ENCODE results near the gene SYT1.
"Not testable (repeated sequence)": the region's sequence is repeated elsewhere in the genome, so short reads cannot be mapped to it uniquely, and the experiment has no call there.

The SYT1 gene

DNA sequence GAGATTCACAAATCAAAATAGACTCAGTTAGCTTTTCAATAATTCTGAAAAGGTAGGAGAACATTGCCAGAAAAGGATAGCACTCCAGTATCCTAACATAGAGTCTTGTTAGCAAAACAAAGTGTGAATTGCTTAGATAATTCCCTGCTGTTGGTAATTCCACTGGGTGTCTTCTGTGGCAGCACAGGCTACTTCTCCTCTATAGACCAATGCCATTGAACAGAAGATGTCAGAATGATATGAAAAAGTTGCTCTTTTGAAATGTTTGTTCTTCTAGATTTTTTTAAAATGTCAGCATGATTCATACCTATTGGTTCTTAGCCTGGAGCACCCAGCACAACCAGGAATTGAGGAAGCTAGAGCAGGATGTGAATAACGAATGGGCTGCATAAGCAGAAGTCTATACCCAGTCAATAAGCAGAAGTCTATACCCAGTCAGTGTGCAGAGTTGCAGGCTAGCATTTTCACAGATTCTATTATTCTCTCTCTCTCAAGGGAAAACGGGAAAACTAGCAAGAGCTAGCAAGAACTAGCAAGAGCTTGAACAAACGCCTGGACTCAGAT lies 112.8 kb downstream of the SYT1 start:
- no peak for DNase-seq

DNA sequence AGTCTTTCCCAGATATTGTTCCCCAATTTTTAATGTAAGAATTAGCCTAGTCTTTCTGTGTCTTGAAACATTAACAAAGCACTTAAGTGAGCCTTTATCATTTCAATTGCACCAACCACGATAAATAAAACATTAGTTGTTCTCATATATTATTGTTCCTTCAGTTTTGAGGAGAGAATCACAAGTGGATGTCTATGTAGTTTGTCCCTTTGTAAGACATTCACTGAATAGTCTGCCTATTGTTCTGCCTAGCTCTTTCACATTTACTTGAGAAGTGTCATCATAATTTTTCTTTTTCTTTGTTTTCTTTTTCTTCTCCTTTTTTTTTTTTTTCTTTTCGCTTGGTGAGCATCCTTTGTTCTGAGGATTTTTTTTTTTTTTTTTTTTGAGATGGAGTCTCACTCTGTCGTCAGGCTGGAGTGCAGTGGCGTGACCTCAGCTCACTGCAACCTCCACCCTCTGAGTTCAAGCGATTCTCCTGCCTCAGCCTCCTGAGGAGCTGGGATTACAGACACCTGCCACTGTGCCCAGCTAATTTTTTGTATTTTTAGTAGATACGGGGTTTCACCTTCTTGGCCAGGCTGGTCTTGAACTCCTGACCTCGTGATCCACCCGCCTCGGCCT lies 129.7 kb downstream of the SYT1 start:
- DNase-seq: no peak

DNA sequence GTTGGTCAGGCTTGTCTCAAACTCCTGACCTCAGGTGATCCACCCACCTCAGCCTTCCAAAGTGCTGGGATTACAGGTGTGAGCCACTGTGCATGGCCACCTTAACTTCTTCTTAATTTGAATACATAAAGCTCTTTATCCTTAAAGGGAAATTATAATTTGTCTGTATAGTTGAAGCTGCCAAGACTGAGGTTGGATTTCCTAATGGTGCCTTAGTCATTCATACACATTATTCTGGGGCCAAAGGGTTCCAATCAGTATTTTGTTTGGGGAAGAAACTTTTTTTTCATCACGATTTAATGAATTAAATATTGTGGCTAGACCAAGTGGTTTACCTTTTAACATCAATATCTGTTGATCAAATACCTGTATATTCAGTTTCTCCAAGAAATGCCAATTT lies 135.9 kb downstream of the SYT1 start:
- no peak for DNase-seq

DNA sequence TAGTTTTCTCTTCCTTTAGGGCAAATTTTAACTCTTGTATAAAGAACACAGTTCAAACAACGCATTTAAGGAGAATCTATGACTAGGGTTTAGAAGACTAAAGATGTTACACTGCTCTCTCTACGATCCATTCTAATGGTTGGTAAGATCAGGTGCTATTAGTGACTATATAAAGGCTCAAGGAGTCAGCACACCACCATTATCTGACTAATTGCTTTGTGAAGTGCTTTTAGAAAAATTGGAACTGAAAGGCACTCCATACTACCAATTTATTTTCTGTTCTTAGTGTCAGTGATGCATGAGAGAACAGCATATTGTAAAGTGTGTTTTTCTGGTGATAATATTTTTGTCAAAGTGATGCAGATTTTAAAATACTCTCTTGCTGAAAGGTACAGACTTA lies 136.8 kb downstream of the SYT1 start:
- DNase-seq: peak; percentile 71

DNA sequence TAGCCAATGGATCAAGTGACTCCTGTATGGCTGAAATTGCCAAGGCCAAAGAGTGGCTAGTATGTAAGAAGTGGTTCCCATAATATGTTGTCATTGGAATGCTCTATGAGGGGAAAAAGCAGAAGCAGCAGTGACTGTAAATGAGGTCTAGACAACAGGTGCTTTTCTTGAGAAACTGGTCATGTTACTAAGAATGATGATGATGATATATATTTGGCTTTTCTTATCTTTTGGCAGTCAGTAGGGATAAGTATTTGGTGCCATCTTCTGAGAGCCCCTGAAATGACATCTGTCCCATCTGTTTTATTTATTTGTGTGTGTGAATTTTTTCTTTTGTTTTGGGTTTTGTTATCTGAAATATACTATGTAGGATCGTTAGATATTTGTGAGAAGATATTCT lies 141.7 kb downstream of the SYT1 start:
- DNase-seq: no peak

DNA sequence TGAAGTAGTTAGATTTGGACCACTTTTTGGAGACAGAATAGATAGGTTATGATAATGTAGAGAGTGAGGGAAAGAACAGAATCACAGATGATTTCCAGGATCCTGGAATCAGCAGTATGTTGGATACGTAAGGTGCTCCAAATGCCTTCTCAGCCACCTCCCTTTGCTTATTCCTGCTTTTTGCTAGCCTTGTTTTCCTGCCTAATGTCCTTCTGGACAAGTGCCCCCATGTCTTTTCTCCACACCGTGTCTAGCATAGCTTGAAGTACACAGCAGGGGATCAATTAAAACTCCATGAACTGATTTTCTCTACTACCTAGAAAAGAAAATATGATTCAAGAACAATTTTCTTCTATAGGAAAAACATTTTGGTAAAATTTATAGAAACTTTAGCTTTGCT lies 144.0 kb downstream of the SYT1 start:
- DNase-seq: no peak

DNA sequence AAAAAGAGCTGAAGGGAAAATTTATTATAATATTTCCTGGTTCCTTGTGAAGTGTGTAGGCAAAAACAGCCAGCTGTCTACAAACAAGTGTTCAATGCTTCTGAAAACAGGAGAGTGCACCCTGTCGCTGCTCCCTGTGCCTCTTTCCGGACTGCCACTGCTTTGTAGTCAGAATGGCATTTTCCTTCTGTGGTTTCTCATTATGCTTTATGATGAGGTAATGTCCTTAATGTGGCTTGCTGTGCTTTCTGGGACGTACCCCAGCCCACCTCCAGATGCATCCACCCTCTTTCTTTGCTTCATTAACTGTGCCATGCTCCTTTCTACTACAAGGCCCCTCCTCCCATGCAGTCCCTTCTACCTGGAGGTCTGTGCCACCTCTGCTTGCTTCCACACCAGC lies 148.1 kb downstream of the SYT1 start:
- DNase-seq: peak; percentile 58

DNA sequence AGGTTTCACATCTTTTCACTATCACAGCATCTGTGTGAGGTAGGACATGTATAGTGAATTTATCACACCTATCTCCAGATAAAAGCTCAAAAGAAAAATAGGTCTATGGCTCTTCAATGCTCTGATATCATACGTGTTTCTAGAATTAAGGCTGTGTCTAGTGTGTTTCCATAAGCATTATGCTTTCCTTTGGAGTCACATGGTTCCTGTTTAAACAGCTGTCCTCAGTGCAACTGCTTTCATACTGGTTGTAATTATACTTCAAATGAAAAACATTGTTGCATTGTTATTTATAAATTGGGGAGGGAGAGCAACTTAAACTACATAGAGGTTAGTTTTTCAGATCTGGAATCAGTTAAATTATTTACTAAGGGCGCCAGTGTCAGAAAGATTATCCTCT lies 151.6 kb downstream of the SYT1 start:
- peak; percentile 94 for DNase-seq

DNA sequence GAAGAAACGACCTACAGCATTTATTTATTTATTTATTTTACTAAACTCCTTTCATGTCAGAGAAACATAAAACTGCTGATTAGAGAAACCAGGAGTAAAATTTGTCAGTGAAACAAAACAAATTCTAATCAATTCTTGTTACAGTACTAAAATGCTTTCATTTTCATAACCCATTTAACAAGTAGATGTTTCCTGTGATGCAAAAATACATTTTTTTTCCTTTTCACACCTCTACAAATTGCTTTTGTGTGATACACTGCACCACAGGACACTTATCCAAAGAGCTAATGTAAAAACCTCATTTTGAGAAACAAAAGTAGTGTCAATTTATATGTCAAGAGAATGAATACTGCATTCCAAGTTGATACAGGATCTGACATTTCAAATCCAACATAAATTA lies 155.1 kb downstream of the SYT1 start:
- DNase-seq: no peak

DNA sequence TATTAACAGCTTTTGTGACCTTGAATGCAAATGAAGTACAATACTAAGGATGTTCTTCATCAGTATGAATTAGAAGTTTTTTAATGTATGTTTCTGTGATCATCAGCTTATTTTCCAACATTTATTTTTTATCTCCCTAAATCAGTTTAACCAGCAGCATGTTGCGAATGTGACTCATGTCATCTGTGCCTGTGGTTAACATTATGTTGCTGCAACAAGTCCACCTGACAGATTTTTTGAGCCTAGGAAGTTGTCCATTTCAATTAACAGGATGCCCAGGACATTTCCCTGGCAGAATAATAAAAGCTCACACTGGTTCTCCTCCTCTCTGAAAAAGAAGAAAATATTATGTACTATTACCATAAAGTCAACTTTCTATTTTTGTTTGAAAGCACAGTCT lies 155.5 kb downstream of the SYT1 start:
- DNase-seq: no peak

DNA sequence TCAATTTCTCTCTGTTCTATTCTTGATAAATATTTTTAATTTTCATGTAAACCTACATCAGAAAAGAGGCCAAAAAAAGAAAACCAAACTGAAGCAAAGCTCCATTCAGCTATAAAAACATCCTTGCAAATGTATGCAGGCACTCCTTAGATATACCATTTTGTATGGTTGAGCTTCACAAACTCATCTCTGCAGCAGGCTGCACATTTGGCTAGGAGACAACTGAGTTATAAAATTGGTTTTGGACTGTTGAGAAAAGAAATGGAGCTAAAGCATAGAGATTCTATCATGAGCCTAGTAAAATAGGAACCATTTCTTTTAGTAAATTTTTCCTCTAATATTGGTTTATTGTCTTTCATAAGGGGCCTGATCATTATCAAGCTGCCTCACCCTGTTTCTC lies 156.4 kb downstream of the SYT1 start:
- DNase-seq: no peak

DNA sequence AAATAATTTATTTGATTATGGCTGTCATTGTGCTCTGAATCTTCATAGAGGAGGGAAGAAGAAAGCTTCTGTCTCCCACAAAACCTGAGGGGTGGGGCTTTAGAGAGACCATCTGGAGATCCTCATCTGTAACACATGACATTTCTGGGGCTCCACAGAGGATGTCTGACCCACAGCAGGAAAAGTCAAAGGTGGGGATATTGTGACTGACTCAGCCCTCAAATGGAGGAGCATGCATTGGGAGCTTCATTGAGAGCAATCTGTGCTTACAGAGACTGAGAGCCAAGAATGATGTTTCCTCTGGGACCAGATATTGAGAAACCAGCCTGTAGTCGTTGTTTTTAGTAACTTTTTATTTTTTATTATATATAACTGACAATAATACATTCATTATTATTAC lies 158.7 kb downstream of the SYT1 start:
- no peak for DNase-seq

DNA sequence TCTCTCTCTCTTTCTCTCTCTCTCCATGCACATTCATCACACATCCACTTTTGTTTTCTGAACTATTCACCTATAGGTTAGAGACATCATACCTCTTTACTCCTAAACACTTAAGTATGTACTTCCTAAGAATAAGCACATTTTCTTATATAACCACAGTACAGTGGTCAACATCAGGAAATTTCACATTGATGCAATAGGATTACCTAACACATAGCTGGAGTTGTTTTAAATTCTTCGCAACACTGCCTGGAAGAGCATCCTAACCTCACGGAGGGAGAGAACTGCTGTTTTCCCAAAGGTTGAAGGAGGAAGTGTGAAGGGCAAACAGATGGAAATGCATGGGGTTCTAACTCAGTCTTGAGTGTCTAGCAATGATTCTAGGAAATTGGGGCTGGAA lies 159.2 kb downstream of the SYT1 start:
- no peak for DNase-seq

DNA sequence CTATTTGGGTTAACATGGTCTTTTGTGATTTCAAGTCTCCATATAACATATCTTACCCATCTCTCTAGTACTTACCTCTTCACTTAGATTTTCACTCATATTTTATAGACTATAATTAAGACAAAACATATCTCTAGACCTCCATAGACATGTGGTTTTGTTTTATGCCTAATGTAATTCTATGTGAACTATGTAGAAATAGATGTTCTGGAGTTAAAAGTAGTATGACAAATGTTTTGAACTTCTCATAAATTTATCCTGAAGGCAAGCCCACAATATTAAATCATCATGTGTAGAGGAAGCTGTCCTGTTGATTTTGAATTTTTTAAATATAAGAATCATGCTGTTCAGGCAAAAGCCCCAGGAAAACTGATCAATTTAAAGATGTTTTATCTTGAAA lies 169.2 kb downstream of the SYT1 start:
- DNase-seq: no peak

DNA sequence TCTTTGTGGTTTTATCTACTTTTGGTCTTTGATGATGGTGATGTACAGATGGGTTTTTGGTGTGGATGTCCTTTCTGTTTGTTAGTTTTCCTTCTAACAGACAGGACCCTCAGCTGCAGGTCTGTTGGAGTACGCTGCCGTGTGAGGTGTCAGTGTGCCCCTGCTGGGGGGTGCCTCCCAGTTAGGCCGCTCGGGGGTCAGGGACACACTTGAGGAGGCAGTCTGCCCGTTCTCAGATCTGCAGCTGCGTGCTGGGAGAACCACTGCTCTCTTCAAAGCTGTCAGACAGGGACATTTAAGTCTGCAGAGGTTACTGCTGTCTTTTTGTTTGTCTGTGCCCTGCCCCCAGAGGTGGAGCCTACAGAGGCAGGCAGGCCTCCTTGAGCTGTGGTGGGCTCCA lies 180.2 kb downstream of the SYT1 start:
- DNase-seq: not testable (repeated sequence)

DNA sequence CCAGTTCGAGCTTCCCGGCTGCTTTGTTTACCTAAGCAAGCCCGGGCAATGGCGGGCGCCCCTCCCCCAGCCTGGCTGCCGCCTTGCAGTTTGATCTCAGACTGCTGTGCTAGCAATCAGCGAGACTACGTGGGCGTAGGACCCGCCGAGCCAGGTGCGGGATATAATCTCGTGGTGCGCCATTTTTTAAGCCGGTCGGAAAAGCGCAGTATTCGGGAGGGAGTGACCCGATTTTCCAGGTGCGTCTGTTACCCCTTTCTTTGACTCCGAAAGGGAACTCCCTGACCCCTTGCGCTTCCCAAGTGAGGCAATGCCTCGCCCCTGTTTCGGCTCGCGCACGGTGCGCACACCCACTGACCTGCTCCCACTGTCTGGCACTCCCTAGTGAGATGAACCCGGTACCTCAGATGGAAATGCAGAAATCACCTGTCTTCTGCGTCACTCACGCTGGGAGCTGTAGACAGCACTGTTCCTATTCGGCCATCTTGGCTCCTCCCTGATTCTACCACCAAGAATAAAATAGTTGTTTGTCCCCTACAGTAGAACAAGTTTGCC lies 180.7 kb downstream of the SYT1 start:
- DNase-seq: not testable (repeated sequence)

DNA sequence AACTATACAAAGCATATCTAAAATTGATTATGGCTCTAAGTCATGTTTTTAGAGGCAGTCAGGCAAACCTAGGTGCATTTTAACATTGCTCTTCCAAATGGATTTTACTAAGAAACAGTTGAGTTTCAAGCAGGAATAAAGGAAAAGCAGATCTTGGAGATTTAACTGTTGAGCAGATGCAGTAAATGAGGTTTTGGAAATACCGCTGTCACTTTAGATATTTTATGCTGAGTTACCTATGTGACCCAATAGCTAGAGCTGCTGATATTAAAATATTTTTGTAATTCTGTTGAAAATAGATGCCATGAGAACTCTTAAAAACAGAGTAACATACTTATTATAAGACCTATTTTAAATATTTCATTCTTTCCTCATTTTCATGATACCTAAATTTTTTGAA lies 181.4 kb downstream of the SYT1 start:
- DNase-seq: no peak

DNA sequence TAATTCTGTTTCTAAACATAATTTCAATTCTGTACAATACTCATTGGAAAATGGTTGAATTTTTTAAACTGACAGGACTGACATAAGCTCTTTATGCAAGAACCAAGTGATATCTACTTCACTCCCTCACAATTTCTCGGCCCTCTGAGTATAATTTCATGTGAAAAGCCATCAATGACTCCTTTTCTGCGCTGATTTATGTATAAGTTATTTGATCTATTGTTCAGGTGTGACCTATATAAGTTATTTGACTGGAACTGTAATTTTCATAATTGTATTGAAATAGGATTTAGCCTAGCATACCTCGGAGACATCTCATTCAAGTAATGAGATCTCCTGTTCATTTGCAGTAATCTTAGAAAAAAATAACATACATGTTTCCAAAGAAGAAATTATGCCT lies 184.4 kb downstream of the SYT1 start:
- DNase-seq: no peak

DNA sequence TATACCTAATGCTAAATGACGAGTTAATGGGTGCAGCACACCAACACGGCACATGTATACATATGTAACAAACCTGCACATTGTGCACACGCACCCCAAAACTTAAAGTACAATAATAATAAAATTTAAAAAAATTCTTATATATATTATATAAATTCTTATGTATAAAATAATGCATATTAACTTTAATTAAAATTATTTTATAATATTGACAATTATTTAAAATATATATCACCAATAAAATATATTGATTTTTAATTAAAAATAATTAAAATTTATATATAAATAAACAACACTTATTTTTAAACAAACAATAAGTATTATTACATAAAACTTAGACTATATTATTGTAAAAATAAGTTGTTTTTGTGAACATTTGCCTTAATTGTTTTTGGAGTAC lies 188.8 kb downstream of the SYT1 start:
- DNase-seq: no peak

DNA sequence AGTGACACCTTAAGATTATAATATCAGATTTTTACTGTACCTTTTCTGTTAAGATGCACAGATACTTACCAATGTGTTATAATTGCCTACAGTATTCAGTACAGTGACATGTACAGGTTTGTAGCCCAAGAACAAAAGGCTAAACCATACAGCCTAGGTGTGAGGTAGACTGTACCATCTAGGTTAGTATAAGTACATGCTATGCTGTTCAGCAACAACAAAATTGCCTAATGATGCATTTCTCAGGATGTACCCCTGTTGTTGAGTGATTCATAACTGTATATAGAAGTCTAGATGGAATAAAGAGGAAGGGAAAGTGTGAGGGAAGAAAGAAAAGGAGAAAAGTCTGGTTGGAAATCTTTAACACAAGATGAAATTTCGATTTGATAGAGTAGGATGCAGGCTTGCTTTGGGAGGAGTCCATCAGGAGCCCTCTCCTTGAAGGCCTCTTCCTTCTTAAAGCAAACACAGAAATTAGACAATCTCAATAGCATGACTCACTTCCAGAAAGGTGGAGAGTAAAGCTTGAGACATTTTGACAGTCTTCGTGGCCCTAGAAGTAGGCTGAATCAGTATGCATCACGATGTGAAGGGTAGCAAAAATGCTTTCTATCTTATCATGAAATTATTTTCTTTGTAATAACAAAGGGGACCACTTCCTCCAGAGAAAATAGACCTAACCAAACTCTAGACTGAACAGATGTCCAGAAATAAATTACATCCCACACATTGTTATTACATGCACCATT lies 191.5 kb downstream of the SYT1 start:
- no peak for DNase-seq

DNA sequence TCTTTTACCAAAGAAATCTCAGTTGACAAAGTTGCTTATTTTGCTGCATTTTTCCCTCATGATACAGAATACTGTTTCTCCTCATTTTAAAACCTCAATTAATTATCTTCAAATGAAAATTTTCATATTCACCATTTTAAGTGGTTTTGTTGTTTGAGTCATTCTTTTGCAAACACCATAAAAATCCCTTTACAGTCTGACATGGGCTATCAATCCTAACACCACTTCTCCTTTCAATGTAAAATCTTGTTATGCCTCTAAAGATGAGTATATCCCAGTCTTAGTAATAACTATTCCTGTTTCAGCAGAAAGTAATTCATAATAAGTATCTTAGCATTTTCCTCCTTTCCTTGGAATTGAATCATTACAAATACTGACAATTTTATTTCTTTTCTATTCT lies 192.2 kb downstream of the SYT1 start:
- DNase-seq: no peak

DNA sequence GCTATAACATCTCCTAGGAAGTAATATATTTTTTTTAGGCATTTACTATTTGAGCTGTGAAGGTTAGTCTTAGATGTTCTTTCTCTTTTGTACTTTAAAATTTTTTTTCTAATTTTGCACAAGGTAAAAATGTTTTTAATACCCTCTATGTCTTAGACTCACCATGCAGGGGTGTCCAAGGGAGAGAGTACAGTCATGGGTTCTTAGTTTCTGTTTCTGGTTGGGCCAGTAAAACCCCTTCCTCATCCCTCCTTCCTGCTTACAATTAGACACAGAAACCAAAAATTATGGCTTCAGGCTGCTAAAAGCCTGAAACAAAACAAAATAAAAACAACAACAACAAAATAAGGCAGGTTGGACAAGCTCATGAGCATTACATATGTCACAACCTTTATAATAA lies 193.0 kb downstream of the SYT1 start:
- no peak for DNase-seq

DNA sequence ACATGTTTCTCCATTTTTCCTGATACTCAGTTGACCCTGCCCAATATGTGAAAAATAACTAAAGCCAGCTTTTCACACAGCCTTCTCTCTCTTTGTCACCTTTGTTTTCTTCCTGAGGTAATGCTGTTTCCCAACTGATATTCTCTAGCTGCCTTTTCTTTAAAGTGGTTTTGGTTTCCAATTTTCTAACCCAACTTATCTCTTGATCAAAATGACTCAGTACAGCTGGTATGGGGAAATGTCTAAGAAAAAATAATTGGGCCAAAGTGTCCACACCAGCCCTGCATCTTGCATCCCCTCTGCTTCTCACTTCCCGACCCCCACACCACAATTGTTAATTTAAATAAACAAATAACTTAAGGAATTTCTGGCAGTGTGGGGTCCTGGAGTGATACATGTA lies 193.8 kb downstream of the SYT1 start:
- no peak for DNase-seq

DNA sequence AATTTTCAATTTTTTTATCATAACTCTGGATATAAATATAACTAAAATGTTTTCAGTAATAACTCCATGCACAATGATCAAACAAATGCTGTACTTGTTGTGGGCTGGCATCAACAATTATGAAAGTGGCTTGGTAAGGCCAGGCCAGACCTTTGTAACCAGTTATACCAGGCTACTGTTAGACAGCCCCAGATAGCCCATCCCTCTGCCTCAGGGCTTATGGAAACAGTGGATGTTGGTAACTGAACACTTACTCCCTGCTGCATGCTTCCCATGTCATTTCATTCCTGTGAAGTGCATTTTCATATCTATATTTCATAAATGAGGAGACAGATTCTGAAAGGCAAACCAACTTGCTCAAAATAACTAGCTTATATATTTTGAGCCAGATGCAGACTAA lies 195.0 kb downstream of the SYT1 start:
- DNase-seq: no peak

DNA sequence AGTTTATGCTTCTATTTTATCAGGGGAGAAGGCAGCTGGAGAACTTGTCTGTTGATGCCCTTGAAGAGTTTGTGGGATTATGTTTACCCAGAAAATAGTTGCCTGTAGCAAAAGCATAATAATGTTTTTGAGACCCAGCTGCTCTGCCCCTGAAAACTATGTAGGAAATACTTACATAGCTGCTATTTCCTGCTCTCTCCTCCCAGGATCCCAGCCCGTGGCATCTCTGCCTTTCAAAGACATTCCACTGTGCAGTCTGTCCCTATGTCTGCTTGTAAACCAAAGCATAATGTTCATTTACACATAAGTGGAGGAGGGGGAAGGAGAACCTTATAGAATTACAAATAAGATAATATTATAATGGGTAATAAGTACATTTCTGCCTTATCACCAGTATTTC lies 198.7 kb downstream of the SYT1 start:
- DNase-seq: no peak
